CD4-positive, alpha-beta T cell treated with Interleukin-6 at 100 ng/mL for 8 hours (primary cell): ENCODE results near the gene CDX1.

Source experiments
- DNase-seq: peaks from one replicate; pipeline ENCODE4 v3.0.0-alpha.2; 2020; ENCODE audit warnings: mixed read lengths, low spot score

CDX1 gene

DNA sequence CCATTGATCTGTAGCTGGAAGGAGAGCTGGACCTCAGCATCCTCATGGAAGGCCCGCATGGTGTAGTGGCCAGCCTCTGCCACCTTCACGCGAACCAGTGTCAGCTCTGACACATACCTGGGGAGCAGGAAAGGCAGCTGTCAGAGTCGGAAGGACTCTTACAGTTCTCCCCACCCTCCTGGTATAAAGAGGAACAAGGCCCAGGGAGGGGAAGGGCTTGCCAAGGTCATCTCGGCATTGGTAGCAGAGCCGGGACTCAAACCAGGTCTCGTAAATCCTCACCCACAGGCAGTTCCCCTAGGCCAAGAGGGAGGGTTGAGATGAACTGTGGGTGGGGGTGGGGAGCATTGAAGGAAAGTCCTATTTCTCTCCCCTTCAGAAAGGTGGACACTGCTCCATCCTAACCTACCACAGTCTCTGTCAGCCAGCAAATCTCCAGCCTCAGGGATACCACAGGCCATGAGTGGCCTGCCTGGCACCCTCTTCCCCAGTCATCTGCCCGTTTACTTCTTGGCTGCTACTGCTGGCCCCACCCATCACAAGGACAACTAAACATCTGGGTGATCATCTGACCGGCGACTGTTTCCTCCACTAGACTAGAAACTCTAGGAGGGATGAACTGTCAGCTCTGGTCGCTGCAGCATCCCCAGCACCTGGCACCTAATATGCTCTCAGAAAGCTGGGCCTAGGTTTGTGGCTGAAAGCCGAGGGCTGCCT, 34.4 kb upstream of the CDX1 start:
- DNase-seq: no peak

- DNase-seq: no peak
Observed at GRCh38 chr5:150132740-150133139, 33.8 kb upstream of the CDX1 start.

- no peak for DNase-seq
Observed at GRCh38 chr5:150133581-150134197, 32.9 kb upstream of the CDX1 start.

GRCh38 chr5:150134198-150134588, 32.4 kb upstream of the CDX1 start:
- DNase-seq: no peak

GRCh38 chr5:150135557-150136304, 30.8 kb upstream of the CDX1 start:
- DNase-seq: no peak

GRCh38 chr5:150136305-150137167, 30.0 kb upstream of the CDX1 start:
- no peak for DNase-seq

DNA sequence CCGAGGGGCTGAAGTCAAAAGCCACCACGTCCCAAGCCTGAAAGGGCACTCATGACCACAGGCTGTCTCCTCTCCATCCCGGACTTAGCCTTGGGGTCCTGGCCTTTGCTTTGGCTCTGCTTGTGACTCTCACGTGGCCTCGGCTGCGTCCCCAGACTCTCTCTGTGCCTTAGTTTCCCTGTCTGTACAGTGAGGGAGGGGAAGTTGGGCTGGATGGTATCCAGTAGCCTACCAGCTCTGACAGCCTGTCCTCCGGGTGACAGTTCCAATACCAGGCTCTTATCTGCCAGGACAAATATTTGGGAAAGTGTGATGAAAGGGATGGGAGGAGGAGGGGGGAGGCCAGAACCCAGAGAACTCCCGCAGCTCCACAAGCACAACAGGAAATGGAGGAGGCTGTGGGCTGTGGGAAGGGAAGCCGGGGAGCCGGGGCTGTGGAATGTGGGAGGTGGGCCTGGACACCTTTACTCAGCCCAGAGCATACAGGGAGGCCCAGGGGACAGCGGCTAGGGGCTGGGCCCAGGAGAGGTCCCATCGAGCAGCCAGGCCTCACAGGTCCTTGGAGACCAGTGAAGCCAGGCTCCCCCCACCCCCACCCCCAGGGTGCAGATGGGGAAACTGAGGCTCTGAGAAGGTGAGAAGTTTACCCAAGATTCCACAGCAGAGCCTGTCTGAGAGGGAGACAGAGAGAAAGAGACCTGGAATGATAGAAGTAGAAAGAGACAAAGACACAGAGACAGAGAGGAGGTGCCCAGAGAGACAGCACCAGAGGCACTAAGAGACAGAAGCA, 29.2 kb upstream of the CDX1 start:
- no peak for DNase-seq

- no peak for DNase-seq
Observed at GRCh38 chr5:150137997-150138396, 28.6 kb upstream of the CDX1 start.

GRCh38 chr5:150138551-150139265, 27.9 kb upstream of the CDX1 start:
- DNase-seq: no peak

DNA sequence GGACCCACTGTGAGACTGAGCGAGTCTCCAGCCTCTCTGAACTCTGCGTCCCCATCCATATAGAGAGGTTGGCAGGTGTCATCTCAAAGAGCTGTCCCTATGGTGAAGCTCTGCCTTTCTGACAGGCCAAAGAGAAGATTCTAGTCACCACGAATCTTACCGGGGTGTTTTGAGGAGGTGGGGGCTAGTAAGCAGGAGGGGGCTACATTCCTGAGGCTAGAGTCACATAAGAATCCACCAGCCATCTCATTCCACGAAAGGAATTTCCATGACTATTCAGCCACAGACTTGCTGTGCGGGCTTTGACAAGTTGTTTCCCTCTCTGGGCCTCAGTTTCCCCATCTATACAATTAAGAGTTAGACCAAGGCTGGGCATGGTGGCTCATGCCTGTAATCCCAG, 27.2 kb upstream of the CDX1 start:
- DNase-seq: no peak

- no peak for DNase-seq
Observed at GRCh38 chr5:150140830-150141229, 25.7 kb upstream of the CDX1 start.

- no peak for DNase-seq
Observed at GRCh38 chr5:150141544-150142184, 24.9 kb upstream of the CDX1 start.

DNA sequence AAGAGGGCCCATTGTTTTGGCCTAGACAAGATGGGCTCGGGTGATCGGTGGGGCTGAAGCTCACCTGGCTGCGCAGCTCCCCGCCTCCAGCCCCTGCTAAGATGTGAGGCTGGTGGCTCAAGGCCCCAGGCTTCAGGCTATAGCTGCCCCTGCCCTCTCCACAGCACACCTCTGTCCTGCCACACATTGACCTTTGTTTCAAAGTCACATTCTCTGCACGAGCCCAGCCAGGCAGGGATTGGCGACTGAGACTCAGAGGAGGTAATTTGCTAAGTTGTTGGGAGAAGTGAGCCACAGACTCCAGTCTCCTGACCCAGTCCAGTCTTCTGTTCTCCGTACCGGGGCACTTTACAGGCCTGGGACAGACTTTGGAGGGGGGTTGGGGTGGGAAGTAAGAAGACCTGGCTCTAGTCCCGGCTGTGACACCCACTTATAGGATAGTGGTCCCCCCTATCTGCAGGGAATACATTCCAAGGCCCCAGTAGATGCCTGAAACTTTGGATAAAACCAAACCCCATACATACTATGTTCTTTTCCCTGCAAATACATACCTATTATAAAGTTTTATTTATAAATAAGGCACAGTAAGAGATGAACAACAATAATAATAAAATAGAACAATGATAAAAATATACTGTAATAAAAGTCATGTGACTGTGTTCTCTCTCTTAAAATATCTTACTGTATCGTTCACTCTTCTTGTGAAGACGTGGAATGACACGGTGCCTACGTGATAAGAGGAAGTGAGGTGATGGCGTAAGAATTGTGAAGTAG, 24.2 kb upstream of the CDX1 start:
- DNase-seq: no peak

GRCh38 chr5:150142959-150143349, 23.6 kb upstream of the CDX1 start:
- no peak for DNase-seq

- no peak for DNase-seq
Observed at GRCh38 chr5:150143350-150144245, 23.0 kb upstream of the CDX1 start.

DNA sequence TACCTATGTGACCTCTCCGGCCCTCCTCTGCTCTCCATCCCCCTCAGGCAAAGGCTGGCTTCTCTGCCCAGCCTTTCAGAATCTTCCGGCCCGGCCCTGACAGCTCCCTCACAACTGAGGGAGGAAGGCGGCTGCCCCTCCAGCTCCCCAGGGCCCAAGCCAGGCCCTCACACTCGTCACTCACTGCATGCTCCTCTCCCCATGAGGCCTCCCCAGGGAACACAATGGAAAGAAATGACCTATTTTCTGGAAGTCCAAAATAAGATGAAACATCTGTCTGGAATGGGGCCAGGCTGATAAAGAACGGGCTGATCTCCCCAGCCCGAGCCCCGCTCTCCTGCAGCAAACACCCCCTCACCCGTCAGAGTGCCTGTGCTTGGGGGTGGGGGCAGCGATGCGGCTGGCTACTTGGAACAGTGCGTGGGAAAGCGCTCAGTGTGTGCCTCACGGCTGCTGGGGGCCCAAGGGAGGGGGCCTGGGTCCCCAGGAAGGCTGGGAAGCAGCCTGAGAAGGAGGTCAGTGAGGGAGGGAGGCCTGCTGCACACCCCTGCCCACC, 22.3 kb upstream of the CDX1 start:
- DNase-seq: no peak

DNA sequence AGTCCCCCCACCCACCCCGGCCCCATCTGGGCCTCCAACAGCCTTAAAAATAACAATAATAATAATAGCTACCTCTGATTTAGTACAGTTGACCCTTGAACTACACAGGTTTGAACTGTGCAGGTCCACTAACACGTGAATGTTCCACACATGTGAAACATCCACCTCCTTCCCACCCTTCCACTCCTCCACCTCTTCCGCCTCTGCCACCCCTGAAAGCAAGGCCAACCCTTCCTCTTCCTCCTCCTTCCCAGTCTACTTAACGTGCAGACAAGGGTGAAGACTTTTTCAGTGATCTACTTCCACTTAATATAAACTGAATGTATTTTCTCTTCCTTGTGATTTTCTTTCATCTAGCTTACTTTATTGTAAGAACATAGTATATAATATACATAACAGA, 21.7 kb upstream of the CDX1 start:
- DNase-seq: no peak

DNA sequence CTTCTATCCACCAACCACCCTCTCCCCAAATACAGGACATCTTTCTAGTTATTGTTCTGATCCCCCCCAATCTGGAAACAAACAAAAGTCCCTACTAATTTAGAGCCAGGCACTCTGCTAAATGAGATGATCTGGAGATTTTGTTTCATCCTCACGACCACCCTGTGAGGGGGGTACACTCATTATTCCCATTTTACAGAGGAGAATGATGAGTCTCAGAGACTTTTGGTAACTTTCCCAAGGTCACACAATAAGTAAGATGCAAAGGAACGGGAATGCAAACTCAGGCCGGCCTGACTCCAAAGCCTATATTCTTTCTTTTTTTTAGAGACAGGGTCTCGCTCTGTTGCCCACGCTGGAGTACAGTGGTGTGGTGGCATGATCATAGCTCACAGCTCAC, 20.3 kb upstream of the CDX1 start:
- no peak for DNase-seq
